ENCODE measurements around the gene SORCS1. TPM values are rescaled to one million over a fixed set of nuclear protein-coding genes. Genes with fewer than 3 reads are reported as not detected.

The SORCS1 gene
- total RNA-seq, 1 donor from 2014 or later: 13.6 TPM

DNA sequence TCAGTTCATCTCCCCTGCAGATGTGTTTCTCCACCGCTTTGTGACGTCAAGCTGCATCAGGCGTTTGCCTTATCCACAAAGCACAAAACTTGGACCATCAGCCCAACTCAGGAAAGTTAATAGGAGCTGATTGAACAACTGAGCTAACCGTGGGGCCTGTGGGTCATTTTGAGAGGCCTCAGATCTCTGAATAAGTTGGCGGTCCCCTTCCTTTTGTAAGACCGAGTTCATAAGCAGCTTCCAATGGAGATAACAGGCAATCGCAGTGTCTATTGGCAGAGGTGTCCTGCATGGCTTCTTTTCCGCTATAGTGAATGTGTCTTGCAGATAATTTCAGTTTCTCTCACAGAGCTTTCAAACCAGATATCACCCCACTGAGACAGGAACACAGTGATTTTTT lies 154.0 kb downstream of the SORCS1 start:
- TF ChIP-seq, protein P1, sequence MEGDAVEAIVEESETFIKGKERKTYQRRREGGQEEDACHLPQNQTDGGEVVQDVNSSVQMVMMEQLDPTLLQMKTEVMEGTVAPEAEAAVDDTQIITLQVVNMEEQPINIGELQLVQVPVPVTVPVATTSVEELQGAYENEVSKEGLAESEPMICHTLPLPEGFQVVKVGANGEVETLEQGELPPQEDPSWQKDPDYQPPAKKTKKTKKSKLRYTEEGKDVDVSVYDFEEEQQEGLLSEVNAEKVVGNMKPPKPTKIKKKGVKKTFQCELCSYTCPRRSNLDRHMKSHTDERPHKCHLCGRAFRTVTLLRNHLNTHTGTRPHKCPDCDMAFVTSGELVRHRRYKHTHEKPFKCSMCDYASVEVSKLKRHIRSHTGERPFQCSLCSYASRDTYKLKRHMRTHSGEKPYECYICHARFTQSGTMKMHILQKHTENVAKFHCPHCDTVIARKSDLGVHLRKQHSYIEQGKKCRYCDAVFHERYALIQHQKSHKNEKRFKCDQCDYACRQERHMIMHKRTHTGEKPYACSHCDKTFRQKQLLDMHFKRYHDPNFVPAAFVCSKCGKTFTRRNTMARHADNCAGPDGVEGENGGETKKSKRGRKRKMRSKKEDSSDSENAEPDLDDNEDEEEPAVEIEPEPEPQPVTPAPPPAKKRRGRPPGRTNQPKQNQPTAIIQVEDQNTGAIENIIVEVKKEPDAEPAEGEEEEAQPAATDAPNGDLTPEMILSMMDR (IDR thresholded peaks at IDR 0.05; ENCODE audit: unreplicated experiment): no peak
- H3K27me3 Mint-ChIP-seq: no peaks in the 10 kb centered on the region
- H3K36me3 Mint-ChIP-seq (ENCODE audit: insufficient read depth): no peaks in the 10 kb centered on the region
- H3K4me3 Mint-ChIP-seq (ENCODE audit: low read depth): no peak overlapping the region
- H3K4me1 Mint-ChIP-seq (ENCODE audit: low read depth): peaks cover 22% of the 10 kb centered on the region
- H3K27ac Mint-ChIP-seq: no peak overlapping the region
- no peak for DNase-seq (ENCODE audit: low spot score, unreplicated experiment)
- H3K9me3 Mint-ChIP-seq (ENCODE audit: low read depth): no peaks in the 10 kb centered on the region

DNA sequence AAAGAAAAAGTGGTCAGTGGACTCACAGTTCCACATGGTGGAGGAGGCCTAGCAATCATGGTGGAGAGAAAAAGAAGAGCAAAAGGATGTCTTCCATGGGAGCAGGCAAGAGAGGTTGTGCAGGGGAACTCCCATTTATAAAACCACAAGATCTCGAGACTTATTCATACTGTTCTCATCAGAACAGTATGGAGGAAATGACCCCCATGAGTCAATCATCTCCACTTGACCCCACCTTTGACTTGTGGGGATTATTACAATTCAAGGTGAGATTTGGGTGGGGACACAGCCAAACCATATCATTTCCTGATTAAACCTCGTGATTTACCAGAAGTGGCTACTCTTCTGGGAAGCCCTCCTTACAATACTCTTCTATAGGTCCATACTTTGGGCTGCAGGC lies 160.1 kb downstream of the SORCS1 start:
- DNase-seq (ENCODE audit: low spot score, unreplicated experiment): no peak
- H3K9me3 Mint-ChIP-seq (ENCODE audit: low read depth): no peaks in the 10 kb centered on the region
- no peaks in the 10 kb centered on the region for H3K27me3 Mint-ChIP-seq
- H3K4me3 Mint-ChIP-seq (ENCODE audit: low read depth): no peak overlapping the region
- no peaks in the 10 kb centered on the region for H3K36me3 Mint-ChIP-seq (ENCODE audit: insufficient read depth)
- H3K27ac Mint-ChIP-seq: no peak overlapping the region
- TF ChIP-seq, protein P1 (IDR thresholded peaks at IDR 0.05; ENCODE audit: unreplicated experiment): no peak
- no peaks in the 10 kb centered on the region for H3K4me1 Mint-ChIP-seq (ENCODE audit: low read depth)

DNA sequence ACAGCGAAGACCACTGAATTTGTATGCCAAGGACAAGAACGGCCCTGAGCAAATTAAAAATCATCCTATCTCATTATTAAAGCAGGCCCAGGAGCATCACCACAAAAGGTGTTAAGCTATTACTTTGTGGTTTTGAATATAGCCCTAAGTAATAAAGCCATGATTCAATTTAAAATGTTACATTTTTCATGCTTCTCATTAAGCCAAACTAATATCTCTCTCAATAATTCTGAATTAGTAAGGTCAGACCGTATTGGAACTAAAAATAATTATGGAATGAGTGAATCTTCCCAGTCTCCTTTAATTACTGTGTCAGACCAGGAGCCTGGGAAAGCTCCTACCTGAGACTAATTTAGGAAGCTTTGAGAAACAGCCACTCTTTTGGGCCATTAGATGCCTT lies 162.4 kb downstream of the SORCS1 start:
- Mint-ChIP-seq H3K36me3 (ENCODE audit: insufficient read depth) (no peaks in the 10 kb centered on the region), H3K4me1 (ENCODE audit: low read depth) (no peaks in the 10 kb centered on the region), H3K4me3 (ENCODE audit: low read depth) (no peak overlapping the region), H3K27ac (no peak overlapping the region), H3K9me3 (ENCODE audit: low read depth) (no peaks in the 10 kb centered on the region), H3K27me3 (no peaks in the 10 kb centered on the region)
- TF ChIP-seq, protein P1 (IDR thresholded peaks at IDR 0.05; ENCODE audit: unreplicated experiment): no peak
- no peak for DNase-seq (ENCODE audit: low spot score, unreplicated experiment)

DNA sequence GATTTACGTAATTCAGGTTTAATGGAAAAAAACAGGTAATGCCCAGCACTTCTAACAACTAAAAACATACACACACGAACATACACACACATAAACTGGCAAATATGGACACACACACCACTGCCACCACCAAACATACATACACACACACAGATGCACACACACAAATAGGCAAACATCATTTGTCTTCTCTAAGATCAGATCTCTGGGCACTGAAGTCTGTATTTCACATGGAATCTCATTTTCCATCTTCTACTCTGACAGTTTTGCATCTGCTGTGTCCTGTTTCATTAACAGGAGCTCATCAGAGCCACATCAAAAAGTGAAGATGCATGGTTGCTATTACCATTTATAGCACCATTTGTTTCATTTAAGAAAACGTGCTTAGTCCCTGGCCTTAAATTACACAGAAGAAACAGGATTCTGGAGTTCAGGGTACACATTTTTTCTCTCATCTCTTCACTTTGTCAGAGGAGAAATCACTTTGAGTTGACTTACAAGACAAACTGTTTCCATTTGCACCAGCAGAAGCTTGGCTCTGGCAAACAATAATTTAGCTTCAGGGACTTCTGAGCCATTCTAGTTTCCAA lies 165.3 kb downstream of the SORCS1 start:
- H3K4me3 Mint-ChIP-seq (ENCODE audit: low read depth): no peak overlapping the region
- DNase-seq (ENCODE audit: low spot score, unreplicated experiment): no peak
- TF ChIP-seq, protein P1 (IDR thresholded peaks at IDR 0.05; ENCODE audit: unreplicated experiment): no peak
- H3K27me3 Mint-ChIP-seq: no peaks in the 10 kb centered on the region
- no peak overlapping the region for H3K27ac Mint-ChIP-seq
- no peaks in the 10 kb centered on the region for H3K36me3 Mint-ChIP-seq (ENCODE audit: insufficient read depth)
- H3K9me3 Mint-ChIP-seq (ENCODE audit: low read depth): no peaks in the 10 kb centered on the region
- no peaks in the 10 kb centered on the region for H3K4me1 Mint-ChIP-seq (ENCODE audit: low read depth)

DNA sequence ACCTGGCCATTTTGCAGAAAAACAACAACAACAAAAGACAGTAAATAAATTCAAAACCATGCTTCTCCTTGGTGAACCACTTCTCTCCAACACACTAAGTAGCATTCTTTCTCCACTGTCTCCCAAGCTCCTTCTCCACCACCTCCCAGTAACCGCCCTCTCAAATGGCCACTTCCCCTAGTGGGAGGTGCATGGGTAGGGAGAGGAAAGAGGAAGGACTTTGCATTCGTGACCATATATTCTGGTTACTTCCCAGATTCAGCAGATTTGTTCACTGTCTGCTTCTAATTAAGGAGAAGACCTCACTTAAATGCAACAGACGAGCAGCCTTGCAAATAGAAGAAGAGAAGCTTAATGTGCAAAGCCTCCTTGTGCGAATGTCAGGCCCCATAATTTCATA lies 166.8 kb downstream of the SORCS1 start:
- TF ChIP-seq, protein P1 (IDR thresholded peaks at IDR 0.05; ENCODE audit: unreplicated experiment): no peak
- H3K4me3 Mint-ChIP-seq (ENCODE audit: low read depth): no peak overlapping the region
- H3K27me3 Mint-ChIP-seq: no peaks in the 10 kb centered on the region
- H3K36me3 Mint-ChIP-seq (ENCODE audit: insufficient read depth): no peaks in the 10 kb centered on the region
- H3K27ac Mint-ChIP-seq: no peak overlapping the region
- H3K9me3 Mint-ChIP-seq (ENCODE audit: low read depth): no peaks in the 10 kb centered on the region
- no peak for DNase-seq (ENCODE audit: low spot score, unreplicated experiment)
- no peaks in the 10 kb centered on the region for H3K4me1 Mint-ChIP-seq (ENCODE audit: low read depth)
